GM18870 (cell line): ENCODE measurements around the gene IL1RAPL1.

ENCODE experiments used
- ATAC-seq: cut with Tn5 transposase; IDR thresholded peaks from one replicate; pipeline ENCODE4 v1.9.1; 2021; ENCODE audit warnings: moderate library complexity; ENCODE audit not compliant: unreplicated experiment

The IL1RAPL1 gene

GRCh38 chrX:28946846-28947245 is 359.6 kb downstream of the IL1RAPL1 start:
- no peak for ATAC-seq

- ATAC-seq: no peak
Measured at GRCh38 chrX:28960063-28960462, 372.8 kb downstream of the IL1RAPL1 start.

- ATAC-seq: no peak
Measured at GRCh38 chrX:28966331-28966730, 379.1 kb downstream of the IL1RAPL1 start.

- no peak for ATAC-seq
Measured at GRCh38 chrX:28969126-28969525, 381.9 kb downstream of the IL1RAPL1 start.

- ATAC-seq: no peak
Measured at GRCh38 chrX:28979877-28980276, 392.6 kb downstream of the IL1RAPL1 start.

- ATAC-seq: peak; percentile 59
Measured at GRCh38 chrX:28981952-28982351, 394.7 kb downstream of the IL1RAPL1 start.

GRCh38 chrX:28988246-28988645 is 401.0 kb downstream of the IL1RAPL1 start:
- no peak for ATAC-seq

- no peak for ATAC-seq
Measured at GRCh38 chrX:28997706-28998463, 410.6 kb downstream of the IL1RAPL1 start.

GRCh38 chrX:28998609-28999135 is 411.4 kb downstream of the IL1RAPL1 start:
- no peak for ATAC-seq

- peak; percentile 83 for ATAC-seq
Measured at GRCh38 chrX:29012867-29013266, 425.6 kb downstream of the IL1RAPL1 start.

GRCh38 chrX:29023207-29023606 is 436.0 kb downstream of the IL1RAPL1 start:
- ATAC-seq: no peak

GRCh38 chrX:29024871-29025270 is 437.6 kb downstream of the IL1RAPL1 start:
- no peak for ATAC-seq

GRCh38 chrX:29039501-29039900 is 452.3 kb downstream of the IL1RAPL1 start:
- no peak for ATAC-seq

GRCh38 chrX:29040160-29040559 is 452.9 kb downstream of the IL1RAPL1 start:
- no peak for ATAC-seq

GRCh38 chrX:29042341-29042740 is 455.1 kb downstream of the IL1RAPL1 start:
- ATAC-seq: no peak

GRCh38 chrX:29043746-29044145 is 456.5 kb downstream of the IL1RAPL1 start:
- ATAC-seq: no peak

- no peak for ATAC-seq
Measured at GRCh38 chrX:29044423-29045184, 457.4 kb downstream of the IL1RAPL1 start.

GRCh38 chrX:29065477-29065876 is 478.2 kb downstream of the IL1RAPL1 start:
- ATAC-seq: no peak

- no peak for ATAC-seq
Measured at GRCh38 chrX:29066516-29066915, 479.3 kb downstream of the IL1RAPL1 start.

- ATAC-seq: no peak
Measured at GRCh38 chrX:29067351-29067750, 480.1 kb downstream of the IL1RAPL1 start.

GRCh38 chrX:29071525-29072320 is 484.5 kb downstream of the IL1RAPL1 start:
- no peak for ATAC-seq
